GM23338 (cell line): ENCODE data around the gene SUPT3H. TPM values are rescaled to one million over a fixed set of nuclear protein-coding genes. Genes with fewer than 3 reads are reported as not detected.

Experiments
- ATAC-seq: fragments of 200-7000 bp; cut with Tn5 transposase; 3 replicates; pipeline ENCODE4 v1.9.1; 2020
- DNase-seq: peaks from one replicate; pipeline ENCODE4 v3.0.0-alpha.2; 2015; ENCODE audit warnings: low spot score
- H2AFZ ChIP-seq: fragments of 200-600 bp; sonication (generic); 2 replicates; pipeline ENCODE4 v1.8.0; 2016; ENCODE audit warnings: antibody characterized with exemption, mild to moderate bottlenecking, moderate library complexity
- H3F3A ChIP-seq: fragments of 200-600 bp; sonication (generic); replicated peaks from 2 replicates; pipeline ENCODE4 v1.8.0; 2017; ENCODE audit warnings: antibody characterized with exemption, mixed run types, low read depth
- H3K27ac ChIP-seq: fragments of 200-600 bp; sonication (generic); 2 replicates; pipeline ENCODE4 v1.6.1; 2016; ENCODE audit warnings: low read depth
- H3K27me3 ChIP-seq: fragments of 200-600 bp; sonication (generic); 2 replicates; pipeline ENCODE4 v1.8.0; 2016; ENCODE audit warnings: mild to moderate bottlenecking, mixed run types, moderate library complexity; ENCODE audit not compliant: insufficient read depth
- H3K36me3 ChIP-seq: fragments of 200-600 bp; sonication (generic); 2 replicates; pipeline ENCODE4 v1.8.0; 2016; ENCODE audit warnings: mild to moderate bottlenecking; ENCODE audit not compliant: insufficient read depth
- H3K4me1 ChIP-seq: fragments of 200-600 bp; sonication (generic); 2 replicates; pipeline ENCODE4 v1.8.0; 2016; ENCODE audit warnings: mild to moderate bottlenecking, moderate library complexity; ENCODE audit not compliant: insufficient read depth
- H3K4me2 ChIP-seq: fragments of 200-600 bp; sonication (generic); 2 replicates; pipeline ENCODE4 v1.7.1; 2017; ENCODE audit warnings: mixed run types
- H3K4me3 ChIP-seq: fragments of 200-600 bp; sonication (generic); 2 replicates; pipeline ENCODE4 v1.6.1; 2016; ENCODE audit warnings: mixed run types
- H3K79me2 ChIP-seq: fragments of 200-600 bp; sonication (generic); replicated peaks from 2 replicates; pipeline ENCODE4 v1.8.0; 2017; ENCODE audit warnings: mild to moderate bottlenecking; ENCODE audit not compliant: insufficient read depth
- H3K9me2 ChIP-seq: fragments of 200-600 bp; sonication (generic); 2 replicates; pipeline ENCODE4 v1.8.0; 2017; ENCODE audit not compliant: insufficient read depth
- H4K20me1 ChIP-seq: fragments of 200-600 bp; sonication (generic); replicated peaks from 2 replicates; pipeline ENCODE4 v1.8.0; 2017; ENCODE audit warnings: mild to moderate bottlenecking; ENCODE audit not compliant: insufficient read depth
- H3K27ac Mint-ChIP-seq: 2 replicates; pipeline ENCODE4 v1.8.0; 2020; ENCODE audit warnings: inconsistent platforms, mild to moderate bottlenecking, moderate library complexity, mixed read lengths
- H3K27me3 Mint-ChIP-seq: 3 replicates; pipeline ENCODE4 v1.8.0; 2022; ENCODE audit warnings: low read depth, mild to moderate bottlenecking, moderate library complexity, mixed read lengths, inconsistent platforms; ENCODE audit not compliant: insufficient read depth, poor library complexity
- H3K36me3 Mint-ChIP-seq: 3 replicates; pipeline ENCODE4 v1.8.0; 2021; ENCODE audit warnings: low read depth, mild to moderate bottlenecking, inconsistent platforms, moderate library complexity, mixed read lengths
- H3K4me1 Mint-ChIP-seq: 3 replicates; pipeline ENCODE4 v1.8.0; 2020; ENCODE audit warnings: mild to moderate bottlenecking, inconsistent platforms, mixed read lengths
- H3K4me3 Mint-ChIP-seq: 3 replicates; pipeline ENCODE4 v1.8.0; 2021; ENCODE audit warnings: moderate library complexity, mild to moderate bottlenecking, inconsistent platforms, mixed read lengths
- H3K9me3 Mint-ChIP-seq: 3 replicates; pipeline ENCODE4 v1.8.0; 2020; ENCODE audit warnings: moderate library complexity, mild to moderate bottlenecking, inconsistent platforms, mixed read lengths
- CREB1 ChIP-seq: fragments of 250-450 bp; sonication (Bioruptor Pico); IDR thresholded peaks from 2 replicates; pipeline ENCODE4 v1.5.0; 2020; ENCODE audit warnings: low read depth, mild to moderate bottlenecking, moderate library complexity
- EZH2 ChIP-seq: fragments of 200-600 bp; sonication (generic); IDR thresholded peaks from one replicate; pipeline ENCODE4 v1.8.0; 2017; ENCODE audit warnings: antibody characterized with exemption, mild to moderate bottlenecking, low read depth; ENCODE audit not compliant: unreplicated experiment
- EZH2phosphoT487 ChIP-seq: fragments of 200-600 bp; sonication (generic); IDR thresholded peaks from one replicate; pipeline ENCODE4 v1.8.1; 2018; ENCODE audit warnings: antibody characterized with exemption; ENCODE audit not compliant: unreplicated experiment
- JUNB ChIP-seq: IDR thresholded peaks from one replicate; pipeline ENCODE4 v1.6.1; 2016; ENCODE audit warnings: antibody characterized with exemption; ENCODE audit not compliant: unreplicated experiment
- NANOG ChIP-seq: IDR thresholded peaks from 2 replicates; pipeline ENCODE4 v1.6.1; 2016; ENCODE audit warnings: antibody characterized with exemption, borderline replicate concordance
- POLR2AphosphoS5 ChIP-seq: IDR thresholded peaks from 2 replicates; pipeline ENCODE4 v1.6.1; 2016; ENCODE audit warnings: antibody characterized with exemption, low read depth
- STAT1 ChIP-seq: IDR thresholded peaks from one replicate; pipeline ENCODE4 v1.6.1; 2016; ENCODE audit warnings: antibody characterized with exemption; ENCODE audit not compliant: unreplicated experiment
- ZNF114 ChIP-seq: fragments of 250-450 bp; sonication (Bioruptor Pico); IDR thresholded peaks from 2 replicates; pipeline ENCODE4 v1.5.0; 2020; ENCODE audit warnings: mild to moderate bottlenecking, moderate library complexity
- ZNF331 ChIP-seq: fragments of 250-450 bp; sonication (Bioruptor Pico); IDR thresholded peaks from 2 replicates; pipeline ENCODE4 v1.5.0; 2020; ENCODE audit warnings: low read depth, mild to moderate bottlenecking, moderate library complexity
- polyA plus RNA-seq: library from polyadenylated mRNA; unstranded; fragments of >200 nt; fragmentation: Nextera tagmentation; extraction: Ambion mirVana; gene quantifications from 2 replicates; pipeline ENCODE4 v1.2.1, GENCODE V29; 2016
- total RNA-seq: library from RNA; depleted of rRNA; stranded (reverse); fragments of >200 nt; shearing (Covaris generic); gene quantifications from 2 replicates; pipeline ENCODE4 v1.2.3, GENCODE V29; 2014
- TF ChIP-seq, protein P1 (sequence below): IDR thresholded peaks from one replicate; pipeline ENCODE4 v1.6.1; 2018; ENCODE audit warnings: antibody characterized with exemption; ENCODE audit not compliant: unreplicated experiment
- TF ChIP-seq, protein P2 (sequence below), 2 experiments: fragments of 200-600 bp in 1 of 2; sonication (generic) in 1 of 2; conservative IDR thresholded peaks; 2 replicates each; pipeline versions ENCODE4 v1.5.1 to v1.6.1; 2016 to 2017; ENCODE audit warnings: antibody characterized with exemption in 2 of 2, low read depth in 2 of 2, mild to moderate bottlenecking in 2 of 2, moderate library complexity in 1 of 2
- TF ChIP-seq, protein P3 (sequence below): fragments of 250-450 bp; sonication (Bioruptor Pico); IDR thresholded peaks from 2 replicates; pipeline ENCODE4 v1.5.0; 2020; ENCODE audit warnings: mild to moderate bottlenecking, moderate library complexity
- TF ChIP-seq, protein P4 (sequence below): IDR thresholded peaks from 2 replicates; pipeline ENCODE4 v1.6.1; 2016; ENCODE audit warnings: antibody characterized with exemption

The SUPT3H gene
- total and polyA plus RNA-seq, 2 experiments from 2014 or later: 11.4 to 30.1 TPM

DNA sequence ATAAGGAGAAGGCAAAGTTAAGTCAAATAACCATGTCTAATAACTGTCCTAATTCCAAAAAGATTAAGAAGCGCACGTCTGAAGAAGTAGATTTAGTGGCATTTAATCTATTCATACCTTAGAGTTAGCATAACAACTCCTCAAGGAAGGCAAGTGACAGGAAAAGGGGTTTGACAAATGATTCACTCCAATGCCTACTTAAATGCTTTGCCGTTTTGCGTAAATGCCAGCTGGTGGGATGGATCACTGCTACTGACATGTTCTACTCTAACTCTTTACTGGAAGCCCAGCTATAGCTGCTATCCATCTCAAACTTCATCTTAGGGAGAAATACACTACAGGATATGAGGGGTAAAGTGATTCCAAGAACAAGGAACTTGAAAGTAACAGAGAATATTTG lies 396.9 kb downstream of the SUPT3H start:
- Mint-ChIP-seq H3K9me3 (no peaks in the 10 kb centered on the region), H3K36me3 (no peaks in the 10 kb centered on the region), H3K4me1 (no peaks in the 10 kb centered on the region), H3K4me3 (no peak overlapping the region), H3K27ac (no peak overlapping the region), H3K27me3 (no peaks in the 10 kb centered on the region)
- Histone ChIP-seq H3K4me1 (no peaks in the 10 kb centered on the region), H3K27me3 (no peaks in the 10 kb centered on the region), H3K36me3 (no peaks in the 10 kb centered on the region), H3K9me2 (no peaks in the 10 kb centered on the region), H3K79me2 (no peaks in the 10 kb centered on the region), H3K4me2 (no peak overlapping the region), H4K20me1 (no peaks in the 10 kb centered on the region), H2AFZ (no peak overlapping the region), H3K27ac (no peak overlapping the region), H3K4me3 (no peak overlapping the region), H3F3A (no peaks in the 10 kb centered on the region)
- DNase-seq: no peak
- no peak for TF ChIP-seq NANOG
- TF ChIP-seq JUNB: no peak
- TF ChIP-seq, protein P1, sequence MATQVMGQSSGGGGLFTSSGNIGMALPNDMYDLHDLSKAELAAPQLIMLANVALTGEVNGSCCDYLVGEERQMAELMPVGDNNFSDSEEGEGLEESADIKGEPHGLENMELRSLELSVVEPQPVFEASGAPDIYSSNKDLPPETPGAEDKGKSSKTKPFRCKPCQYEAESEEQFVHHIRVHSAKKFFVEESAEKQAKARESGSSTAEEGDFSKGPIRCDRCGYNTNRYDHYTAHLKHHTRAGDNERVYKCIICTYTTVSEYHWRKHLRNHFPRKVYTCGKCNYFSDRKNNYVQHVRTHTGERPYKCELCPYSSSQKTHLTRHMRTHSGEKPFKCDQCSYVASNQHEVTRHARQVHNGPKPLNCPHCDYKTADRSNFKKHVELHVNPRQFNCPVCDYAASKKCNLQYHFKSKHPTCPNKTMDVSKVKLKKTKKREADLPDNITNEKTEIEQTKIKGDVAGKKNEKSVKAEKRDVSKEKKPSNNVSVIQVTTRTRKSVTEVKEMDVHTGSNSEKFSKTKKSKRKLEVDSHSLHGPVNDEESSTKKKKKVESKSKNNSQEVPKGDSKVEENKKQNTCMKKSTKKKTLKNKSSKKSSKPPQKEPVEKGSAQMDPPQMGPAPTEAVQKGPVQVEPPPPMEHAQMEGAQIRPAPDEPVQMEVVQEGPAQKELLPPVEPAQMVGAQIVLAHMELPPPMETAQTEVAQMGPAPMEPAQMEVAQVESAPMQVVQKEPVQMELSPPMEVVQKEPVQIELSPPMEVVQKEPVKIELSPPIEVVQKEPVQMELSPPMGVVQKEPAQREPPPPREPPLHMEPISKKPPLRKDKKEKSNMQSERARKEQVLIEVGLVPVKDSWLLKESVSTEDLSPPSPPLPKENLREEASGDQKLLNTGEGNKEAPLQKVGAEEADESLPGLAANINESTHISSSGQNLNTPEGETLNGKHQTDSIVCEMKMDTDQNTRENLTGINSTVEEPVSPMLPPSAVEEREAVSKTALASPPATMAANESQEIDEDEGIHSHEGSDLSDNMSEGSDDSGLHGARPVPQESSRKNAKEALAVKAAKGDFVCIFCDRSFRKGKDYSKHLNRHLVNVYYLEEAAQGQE: no peak
- no peak for TF ChIP-seq ZNF331
- no peak for TF ChIP-seq EZH2
- TF ChIP-seq, protein P2, sequence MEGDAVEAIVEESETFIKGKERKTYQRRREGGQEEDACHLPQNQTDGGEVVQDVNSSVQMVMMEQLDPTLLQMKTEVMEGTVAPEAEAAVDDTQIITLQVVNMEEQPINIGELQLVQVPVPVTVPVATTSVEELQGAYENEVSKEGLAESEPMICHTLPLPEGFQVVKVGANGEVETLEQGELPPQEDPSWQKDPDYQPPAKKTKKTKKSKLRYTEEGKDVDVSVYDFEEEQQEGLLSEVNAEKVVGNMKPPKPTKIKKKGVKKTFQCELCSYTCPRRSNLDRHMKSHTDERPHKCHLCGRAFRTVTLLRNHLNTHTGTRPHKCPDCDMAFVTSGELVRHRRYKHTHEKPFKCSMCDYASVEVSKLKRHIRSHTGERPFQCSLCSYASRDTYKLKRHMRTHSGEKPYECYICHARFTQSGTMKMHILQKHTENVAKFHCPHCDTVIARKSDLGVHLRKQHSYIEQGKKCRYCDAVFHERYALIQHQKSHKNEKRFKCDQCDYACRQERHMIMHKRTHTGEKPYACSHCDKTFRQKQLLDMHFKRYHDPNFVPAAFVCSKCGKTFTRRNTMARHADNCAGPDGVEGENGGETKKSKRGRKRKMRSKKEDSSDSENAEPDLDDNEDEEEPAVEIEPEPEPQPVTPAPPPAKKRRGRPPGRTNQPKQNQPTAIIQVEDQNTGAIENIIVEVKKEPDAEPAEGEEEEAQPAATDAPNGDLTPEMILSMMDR (conservative IDR thresholded peaks at IDR 0.05; ENCODE audit: low read depth in 2 of 2): no peak
- TF ChIP-seq EZH2phosphoT487: no peak
- TF ChIP-seq POLR2AphosphoS5: no peak
- TF ChIP-seq, protein P3, sequence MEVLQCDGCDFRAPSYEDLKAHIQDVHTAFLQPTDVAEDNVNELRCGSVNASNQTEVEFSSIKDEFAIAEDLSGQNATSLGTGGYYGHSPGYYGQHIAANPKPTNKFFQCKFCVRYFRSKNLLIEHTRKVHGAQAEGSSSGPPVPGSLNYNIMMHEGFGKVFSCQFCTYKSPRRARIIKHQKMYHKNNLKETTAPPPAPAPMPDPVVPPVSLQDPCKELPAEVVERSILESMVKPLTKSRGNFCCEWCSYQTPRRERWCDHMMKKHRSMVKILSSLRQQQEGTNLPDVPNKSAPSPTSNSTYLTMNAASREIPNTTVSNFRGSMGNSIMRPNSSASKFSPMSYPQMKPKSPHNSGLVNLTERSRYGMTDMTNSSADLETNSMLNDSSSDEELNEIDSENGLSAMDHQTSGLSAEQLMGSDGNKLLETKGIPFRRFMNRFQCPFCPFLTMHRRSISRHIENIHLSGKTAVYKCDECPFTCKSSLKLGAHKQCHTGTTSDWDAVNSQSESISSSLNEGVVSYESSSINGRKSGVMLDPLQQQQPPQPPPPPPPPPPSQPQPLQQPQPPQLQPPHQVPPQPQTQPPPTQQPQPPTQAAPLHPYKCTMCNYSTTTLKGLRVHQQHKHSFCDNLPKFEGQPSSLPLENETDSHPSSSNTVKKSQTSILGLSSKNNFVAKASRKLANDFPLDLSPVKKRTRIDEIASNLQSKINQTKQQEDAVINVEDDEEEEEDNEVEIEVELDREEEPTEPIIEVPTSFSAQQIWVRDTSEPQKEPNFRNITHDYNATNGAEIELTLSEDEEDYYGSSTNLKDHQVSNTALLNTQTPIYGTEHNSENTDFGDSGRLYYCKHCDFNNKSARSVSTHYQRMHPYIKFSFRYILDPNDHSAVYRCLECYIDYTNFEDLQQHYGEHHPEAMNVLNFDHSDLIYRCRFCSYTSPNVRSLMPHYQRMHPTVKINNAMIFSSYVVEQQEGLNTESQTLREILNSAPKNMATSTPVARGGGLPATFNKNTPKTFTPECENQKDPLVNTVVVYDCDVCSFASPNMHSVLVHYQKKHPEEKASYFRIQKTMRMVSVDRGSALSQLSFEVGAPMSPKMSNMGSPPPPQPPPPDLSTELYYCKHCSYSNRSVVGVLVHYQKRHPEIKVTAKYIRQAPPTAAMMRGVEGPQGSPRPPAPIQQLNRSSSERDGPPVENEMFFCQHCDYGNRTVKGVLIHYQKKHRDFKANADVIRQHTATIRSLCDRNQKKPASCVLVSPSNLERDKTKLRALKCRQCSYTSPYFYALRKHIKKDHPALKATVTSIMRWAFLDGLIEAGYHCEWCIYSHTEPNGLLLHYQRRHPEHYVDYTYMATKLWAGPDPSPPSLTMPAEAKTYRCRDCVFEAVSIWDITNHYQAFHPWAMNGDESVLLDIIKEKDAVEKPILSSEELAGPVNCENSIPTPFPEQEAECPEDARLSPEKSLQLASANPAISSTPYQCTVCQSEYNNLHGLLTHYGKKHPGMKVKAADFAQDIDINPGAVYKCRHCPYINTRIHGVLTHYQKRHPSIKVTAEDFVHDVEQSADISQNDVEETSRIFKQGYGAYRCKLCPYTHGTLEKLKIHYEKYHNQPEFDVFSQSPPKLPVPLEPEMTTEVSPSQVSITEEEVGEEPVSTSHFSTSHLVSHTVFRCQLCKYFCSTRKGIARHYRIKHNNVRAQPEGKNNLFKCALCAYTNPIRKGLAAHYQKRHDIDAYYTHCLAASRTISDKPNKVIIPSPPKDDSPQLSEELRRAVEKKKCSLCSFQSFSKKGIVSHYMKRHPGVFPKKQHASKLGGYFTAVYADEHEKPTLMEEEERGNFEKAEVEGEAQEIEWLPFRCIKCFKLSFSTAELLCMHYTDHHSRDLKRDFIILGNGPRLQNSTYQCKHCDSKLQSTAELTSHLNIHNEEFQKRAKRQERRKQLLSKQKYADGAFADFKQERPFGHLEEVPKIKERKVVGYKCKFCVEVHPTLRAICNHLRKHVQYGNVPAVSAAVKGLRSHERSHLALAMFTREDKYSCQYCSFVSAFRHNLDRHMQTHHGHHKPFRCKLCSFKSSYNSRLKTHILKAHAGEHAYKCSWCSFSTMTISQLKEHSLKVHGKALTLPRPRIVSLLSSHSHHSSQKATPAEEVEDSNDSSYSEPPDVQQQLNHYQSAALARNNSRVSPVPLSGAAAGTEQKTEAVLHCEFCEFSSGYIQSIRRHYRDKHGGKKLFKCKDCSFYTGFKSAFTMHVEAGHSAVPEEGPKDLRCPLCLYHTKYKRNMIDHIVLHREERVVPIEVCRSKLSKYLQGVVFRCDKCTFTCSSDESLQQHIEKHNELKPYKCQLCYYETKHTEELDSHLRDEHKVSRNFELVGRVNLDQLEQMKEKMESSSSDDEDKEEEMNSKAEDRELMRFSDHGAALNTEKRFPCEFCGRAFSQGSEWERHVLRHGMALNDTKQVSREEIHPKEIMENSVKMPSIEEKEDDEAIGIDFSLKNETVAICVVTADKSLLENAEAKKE (CRISPR knock-in tag): no peak
- TF ChIP-seq ZNF114 (CRISPR knock-in tag): no peak
- no peak for TF ChIP-seq CREB1 (CRISPR knock-in tag)
- TF ChIP-seq STAT1: no peak
- TF ChIP-seq, protein P4, sequence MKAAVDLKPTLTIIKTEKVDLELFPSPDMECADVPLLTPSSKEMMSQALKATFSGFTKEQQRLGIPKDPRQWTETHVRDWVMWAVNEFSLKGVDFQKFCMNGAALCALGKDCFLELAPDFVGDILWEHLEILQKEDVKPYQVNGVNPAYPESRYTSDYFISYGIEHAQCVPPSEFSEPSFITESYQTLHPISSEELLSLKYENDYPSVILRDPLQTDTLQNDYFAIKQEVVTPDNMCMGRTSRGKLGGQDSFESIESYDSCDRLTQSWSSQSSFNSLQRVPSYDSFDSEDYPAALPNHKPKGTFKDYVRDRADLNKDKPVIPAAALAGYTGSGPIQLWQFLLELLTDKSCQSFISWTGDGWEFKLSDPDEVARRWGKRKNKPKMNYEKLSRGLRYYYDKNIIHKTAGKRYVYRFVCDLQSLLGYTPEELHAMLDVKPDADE: no peak
- no peak for ATAC-seq
